Heart left ventricle (tissue), 16 donors: ENCODE results near the gene LCLAT1. TPM values are rescaled to one million over a fixed set of nuclear protein-coding genes. Genes with fewer than 3 reads are reported as not detected.

ENCODE experiments used
- ATAC-seq, 4 donors: fragments of 200-7000 bp; cut with Tn5 transposase; one replicate each; pipeline ENCODE4 v1.9.1; 2020 to 2022; ENCODE audit warnings: moderate library complexity in 4 of 4, mild to moderate bottlenecking in 3 of 4, moderate number of reproducible peaks in 1 of 4
- DNase-seq, 5 donors: peaks; one replicate each; pipeline ENCODE4 v3.0.0-alpha.2; 2020
- H3K27ac ChIP-seq, 12 donors: fragments of 200-600 bp; sonication (generic) in 4 of 12; one replicate each; pipeline versions ENCODE4 v1.5.0 to v1.8.0; 2016 to 2022; ENCODE audit warnings: mild to moderate bottlenecking in 2 of 12
- H3K27me3 ChIP-seq, 9 donors: fragments of 200-600 bp; sonication (generic) in 2 of 9; one replicate each; pipeline versions ENCODE4 v1.5.1 to v1.8.0; 2016 to 2022; ENCODE audit warnings: mild to moderate bottlenecking in 3 of 9
- H3K36me3 ChIP-seq, 9 donors: fragments of 200-600 bp; sonication (generic) in 2 of 9; one replicate each; pipeline versions ENCODE4 v1.5.0 to v1.8.0; 2018 to 2022; ENCODE audit warnings: mild to moderate bottlenecking in 2 of 9
- H3K4me1 ChIP-seq, 12 donors: fragments of 200-600 bp; sonication (generic) in 4 of 12; one replicate each; pipeline versions ENCODE4 v1.5.0 to v1.8.0; 2016 to 2022; ENCODE audit warnings: mild to moderate bottlenecking in 3 of 12
- H3K4me3 ChIP-seq, 12 donors: fragments of 200-600 bp; sonication (generic) in 4 of 12; one replicate each; pipeline versions ENCODE4 v1.5.0 to v1.8.0; 2017 to 2022; ENCODE audit warnings: mild to moderate bottlenecking in 9 of 12, moderate library complexity in 4 of 12
- H3K9me3 ChIP-seq, 12 donors: fragments of 200-600 bp; sonication (generic) in 4 of 12; one replicate each; pipeline versions ENCODE4 v1.5.0 to v1.8.0; 2016 to 2022; ENCODE audit warnings: mild to moderate bottlenecking in 1 of 12
- CTCF ChIP-seq, 12 donors: fragments of 200-600 bp; sonication (generic) in 4 of 12; IDR thresholded peaks; one replicate each; pipeline versions ENCODE4 v1.5.0 to v1.8.0; 2018 to 2022; ENCODE audit warnings: antibody characterized with exemption in 12 of 12, mild to moderate bottlenecking in 5 of 12
- POLR2A ChIP-seq, 2 donors: fragments of 450-650 bp; IDR thresholded peaks; one replicate each; pipeline ENCODE4 v1.6.1; 2017; ENCODE audit warnings: antibody characterized with exemption in 2 of 2, mild to moderate bottlenecking in 2 of 2, moderate library complexity in 2 of 2
- WGBS, 4 donors: extraction: QIAGEN DNeasy Blood & Tissue Kit in 2 of 4; methylation state at CpG; one replicate each; pipeline versions ENCODE4 v1.1.5 to v1.1.7; 2013 to 2018; 5-methylcytosine and 5-hydroxymethylcytosine counted together
- intact Hi-C, 10 donors: fragments of 100-400 bp; cut with DNase I; formaldehyde crosslinking; loops; one replicate each; pipeline versions ENCODE4 v1.11.1 to v1.14.2; 2022
- polyA plus RNA-seq, 2 donors: library from polyadenylated mRNA; stranded (reverse); fragments of 200-250 nt; gene quantifications; one replicate each; pipeline ENCODE4 v1.2.3, GENCODE V29; 2013
- total RNA-seq, 9 donors: library from RNA; depleted of rRNA in 2 of 9; stranded (reverse); fragments of >200 nt in 2 of 9; fragmentation: NEBNext Ultra II Directional in 3 of 9; extraction: Animal tissue kit (Norgen Biotek cat#: 25700) in 3 of 9; gene quantifications; one replicate each; pipeline versions ENCODE4 v1.1.0 to v1.2.4, GENCODE V29; 2016 to 2023
- donor health status: ischemic (EF 13 %, LVEDD 7.1; RV severe dilation, severe dysfunction).
- donor health status: healthy with polysubstance abuse.
- donor health status: DM: no; HTN: yes; CAD: no.
- donor health status: DM: no; HTN: no; CAD: no.
- donor health status: ischemic (EF 25% LVEDD 6.9; RV normal size, moderate dysfunction).
- donor health status: ischemic (EF 25% LVEDD 5.7; RV mildly dilated, moderate dysfunction).
- donor health status: healthy.
- donor health status: DM: yes; HTN: yes; CAD: no.
- donor health status: ischemic (EF 35%, LVEDD 5.7; RV mildly dilated, moderate dysfunction).
- donor health status: nonischemic (EF 11% LVEDD 7.7; RV severe dilation, severe dysfunction).
- donor health status: DM: yes; HTN: yes; CAD: no.
- donor health status: PGD.
- donor health status: ischemic (EF 29% LVEDD 5.4; RV normal size, mild dysfunction).
- donor health status: nonischemic (EF 23%, LVEDD 6.1; RV moderate dilation, normal function).

Gene LCLAT1
- total and polyA plus RNA-seq, 11 donors, result 9.8 to 70.2 (median 43.8) TPM

GRCh38 chr2:30456579-30456978, 9.5 kb downstream of the LCLAT1 start:
- Histone ChIP-seq H3K4me1 (peaks cover 0 to 67% (median 14%) of the 10 kb centered on the region in 12 donors), H3K9me3 (no peaks in the 10 kb centered on the region), H3K36me3 (no peaks in the 10 kb centered on the region), H3K4me3 (no peak overlapping the region), H3K27me3 (no peaks in the 10 kb centered on the region), H3K27ac (peak overlapping the region in 3 of 12 donors; percentile 0 to 23 (median 13))
- no peak for TF ChIP-seq POLR2A (IDR thresholded peaks at IDR 0.05)
- TF ChIP-seq CTCF (IDR thresholded peaks at IDR 0.05), result no peak
- no peak for DNase-seq
- intact Hi-C loops, result no loop called here
- ATAC-seq, result no peak
- WGBS, 4 donors, result 91 to 97% (median 95%) methylated on average over 2 of the region's 2 CpGs

GRCh38 chr2:30457296-30457695, 10.2 kb downstream of the LCLAT1 start:
- no peak for ATAC-seq
- TF ChIP-seq CTCF (IDR thresholded peaks at IDR 0.05) (no peak), POLR2A (IDR thresholded peaks at IDR 0.05) (no peak)
- Histone ChIP-seq H3K36me3 (no peaks in the 10 kb centered on the region), H3K9me3 (no peaks in the 10 kb centered on the region), H3K4me1 (peaks cover 0 to 69% (median 13%) of the 10 kb centered on the region in 12 donors), H3K27me3 (no peaks in the 10 kb centered on the region), H3K4me3 (no peak overlapping the region), H3K27ac (peak overlapping the region in 3 of 12 donors; percentile 12 to 35 (median 13))
- intact Hi-C loops, result no loop called here
- no peak for DNase-seq

- DNase-seq (no peak), ATAC-seq (peak in 3 of 4 donors; percentile 19 to 38 (median 34))
- intact Hi-C loops, result no loop called here
- H3K4me1 ChIP-seq, result peaks cover 0 to 63% (median 13%) of the 10 kb centered on the region in 12 donors
- peak overlapping the region in 3 of 12 donors; percentile 4 to 16 (median 6) for H3K4me3 ChIP-seq
- no peak for TF ChIP-seq CTCF (IDR thresholded peaks at IDR 0.05)
- no peak for TF ChIP-seq POLR2A (IDR thresholded peaks at IDR 0.05)
- no peaks in the 10 kb centered on the region for H3K36me3 ChIP-seq
- H3K27me3 ChIP-seq, result no peaks in the 10 kb centered on the region
- 42 to 57% (median 53%) methylated on average over 2 of the region's 2 CpGs for WGBS, 4 donors
- H3K9me3 ChIP-seq, result no peaks in the 10 kb centered on the region
- H3K27ac ChIP-seq, result peak overlapping the region in 10 of 12 donors; percentile 5 to 80 (median 52)
These were observed 12.1 kb downstream of the LCLAT1 start for GRCh38 chr2:30459140-30459539.

GRCh38 chr2:30462131-30462857, 15.2 kb downstream of the LCLAT1 start:
- 56 to 68% (median 64%) methylated on average over 4 of the region's 4 CpGs for WGBS, 4 donors
- Histone ChIP-seq H3K27ac (peak overlapping the region in 11 of 12 donors; percentile 43 to 87 (median 74)), H3K36me3 (no peaks in the 10 kb centered on the region), H3K9me3 (no peaks in the 10 kb centered on the region), H3K27me3 (no peaks in the 10 kb centered on the region), H3K4me3 (no peak overlapping the region), H3K4me1 (peaks cover 0 to 68% (median 22%) of the 10 kb centered on the region in 12 donors)
- TF ChIP-seq POLR2A (IDR thresholded peaks at IDR 0.05), result no peak
- TF ChIP-seq CTCF (IDR thresholded peaks at IDR 0.05), result no peak
- peak; percentile 66 to 84 (median 75) for ATAC-seq
- intact Hi-C loops, result loop anchor here in 1 of 10 donors (5.0 kb wide), 1 partner anchor 45 kb away; no protein-coding TSS in a partner anchor
- no peak for DNase-seq
